Measurements from ENCODE around the gene TPGS1. TPM values are rescaled to one million over a fixed set of nuclear protein-coding genes. Genes with fewer than 3 reads are reported as not detected.

TPGS1 gene
- total and polyA plus RNA-seq, 5 donors, result 10.9 to 21.3 (median 15.0) TPM

DNA sequence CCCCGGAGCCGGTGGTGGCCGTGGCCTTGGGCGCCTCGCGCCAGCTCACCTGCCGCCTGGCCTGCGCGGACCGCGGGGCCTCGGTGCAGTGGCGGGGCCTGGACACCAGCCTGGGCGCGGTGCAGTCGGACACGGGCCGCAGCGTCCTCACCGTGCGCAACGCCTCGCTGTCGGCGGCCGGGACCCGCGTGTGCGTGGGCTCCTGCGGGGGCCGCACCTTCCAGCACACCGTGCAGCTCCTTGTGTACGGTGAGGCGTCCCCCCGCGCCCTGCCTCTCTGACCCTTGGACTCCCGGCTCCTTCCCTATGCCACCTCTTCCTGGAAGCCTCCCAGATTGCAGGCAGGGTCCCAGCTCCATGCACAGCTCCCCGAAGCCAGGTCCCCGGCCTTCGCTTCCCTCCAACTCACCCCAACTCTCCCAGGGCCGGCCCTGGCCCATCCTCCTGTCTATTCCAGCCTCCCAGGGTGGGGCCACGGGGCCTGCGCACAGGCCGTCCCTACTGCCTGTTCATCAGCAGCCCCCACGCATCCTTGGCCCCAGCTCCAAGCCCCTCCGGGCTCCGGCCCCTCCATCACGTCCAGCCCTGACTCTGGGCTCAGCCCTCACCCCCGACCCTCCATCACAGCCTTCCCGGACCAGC, 9.3 kb upstream of the TPGS1 start:
- no peaks in the 10 kb centered on the region for H3K27me3 ChIP-seq (ENCODE audit: control insufficient read depth, insufficient read depth)
- ATAC-seq, result no peak
- intact Hi-C loops (cut with DNase I), result no loop called here

DNA sequence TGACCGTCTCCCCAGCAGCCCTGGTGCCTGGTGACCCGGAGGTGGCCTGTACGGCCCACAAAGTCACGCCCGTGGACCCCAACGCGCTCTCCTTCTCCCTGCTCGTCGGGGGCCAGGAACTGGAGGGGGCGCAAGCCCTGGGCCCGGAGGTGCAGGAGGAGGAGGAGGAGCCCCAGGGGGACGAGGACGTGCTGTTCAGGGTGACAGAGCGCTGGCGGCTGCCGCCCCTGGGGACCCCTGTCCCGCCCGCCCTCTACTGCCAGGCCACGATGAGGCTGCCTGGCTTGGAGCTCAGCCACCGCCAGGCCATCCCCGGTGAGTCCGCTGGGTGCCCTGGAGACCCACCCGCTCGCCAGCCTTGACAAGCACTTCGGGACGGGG, 8.8 kb upstream of the TPGS1 start:
- 20% methylated on average over 26 of the region's 26 CpGs for WGBS
- Histone ChIP-seq H3K27ac (ENCODE audit: low read length) (no peak overlapping the region), H3K9me3 (ENCODE audit: control insufficient read depth, low read length) (no peaks in the 10 kb centered on the region), H3K4me3 (ENCODE audit: low read length) (no peak overlapping the region), H3K27me3 (ENCODE audit: control insufficient read depth, insufficient read depth) (no peaks in the 10 kb centered on the region), H3K4me1 (ENCODE audit: control insufficient read depth, insufficient read depth, low read length) (no peaks in the 10 kb centered on the region)
- peak in 2 of 3 donors; percentile 29 to 51 for DNase-seq
- ATAC-seq, result no peak
- intact Hi-C loops (cut with DNase I), result no loop called here

More for the DNA sequence above, 9.3 kb upstream of the TPGS1 start:
- DNase-seq, result peak in 2 of 3 donors; percentile 39 to 57
- Histone ChIP-seq H3K9me3 (ENCODE audit: control insufficient read depth, low read length) (no peaks in the 10 kb centered on the region), H3K27ac (ENCODE audit: low read length) (no peak overlapping the region), H3K4me1 (ENCODE audit: control insufficient read depth, insufficient read depth, low read length) (no peaks in the 10 kb centered on the region), H3K4me3 (ENCODE audit: low read length) (no peak overlapping the region)
- 6% methylated on average over 50 of the region's 50 CpGs for WGBS

GRCh38 chr19:498977-499623, 8.2 kb upstream of the TPGS1 start:
- intact Hi-C loops (cut with DNase I), result no loop called here
- DNase-seq (peak in 2 of 3 donors; percentile 25 to 43), ATAC-seq (no peak)
- Histone ChIP-seq H3K4me1 (ENCODE audit: control insufficient read depth, insufficient read depth, low read length) (no peaks in the 10 kb centered on the region), H3K27me3 (ENCODE audit: control insufficient read depth, insufficient read depth) (no peaks in the 10 kb centered on the region), H3K9me3 (ENCODE audit: control insufficient read depth, low read length) (no peaks in the 10 kb centered on the region), H3K4me3 (ENCODE audit: low read length) (no peak overlapping the region), H3K27ac (ENCODE audit: low read length) (no peak overlapping the region)
- 75% methylated on average over 31 of the region's 31 CpGs for WGBS

- 84% methylated on average over 17 of the region's 17 CpGs for WGBS
- Histone ChIP-seq H3K27me3 (ENCODE audit: control insufficient read depth, insufficient read depth) (no peaks in the 10 kb centered on the region), H3K4me3 (ENCODE audit: low read length) (no peak overlapping the region), H3K4me1 (ENCODE audit: control insufficient read depth, insufficient read depth, low read length) (no peaks in the 10 kb centered on the region), H3K9me3 (ENCODE audit: control insufficient read depth, low read length) (no peaks in the 10 kb centered on the region), H3K27ac (ENCODE audit: low read length) (no peak overlapping the region)
- DNase-seq (peak in 2 of 3 donors; percentile 37 to 54), ATAC-seq (no peak)
- intact Hi-C loops (cut with DNase I), result no loop called here
Observed at GRCh38 chr19:501646-502045, 5.7 kb upstream of the TPGS1 start.

DNA sequence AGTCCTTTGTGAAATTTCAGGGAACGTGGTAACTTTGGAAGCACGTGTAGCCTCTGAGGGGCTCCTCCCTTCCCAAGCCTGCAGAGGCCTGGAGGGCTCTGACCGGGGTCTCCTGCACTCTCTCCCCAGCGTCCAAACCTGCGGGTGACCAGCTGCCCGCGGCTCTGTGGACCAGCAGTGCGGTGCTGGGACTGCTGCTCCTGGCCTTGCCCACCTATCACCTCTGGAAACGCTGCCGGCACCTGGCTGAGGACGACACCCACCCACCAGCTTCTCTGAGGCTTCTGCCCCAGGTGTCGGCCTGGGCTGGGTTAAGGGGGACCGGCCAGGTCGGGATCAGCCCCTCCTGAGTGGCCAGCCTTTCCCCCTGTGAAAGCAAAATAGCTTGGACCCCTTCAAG, 2.7 kb upstream of the TPGS1 start:
- DNase-seq, result peak in 2 of 3 donors; percentile 46 to 58
- no peak overlapping the region for H3K4me3 ChIP-seq (ENCODE audit: low read length)
- intact Hi-C loops (cut with DNase I), result no loop called here
- no peaks in the 10 kb centered on the region for H3K27me3 ChIP-seq (ENCODE audit: control insufficient read depth, insufficient read depth)
- ATAC-seq, result no peak
- WGBS, result 89% methylated on average over 14 of the region's 14 CpGs
- no peak overlapping the region for H3K27ac ChIP-seq (ENCODE audit: low read length)
- H3K9me3 ChIP-seq (ENCODE audit: control insufficient read depth, low read length), result no peaks in the 10 kb centered on the region
- H3K4me1 ChIP-seq (ENCODE audit: control insufficient read depth, insufficient read depth, low read length), result no peaks in the 10 kb centered on the region

DNA sequence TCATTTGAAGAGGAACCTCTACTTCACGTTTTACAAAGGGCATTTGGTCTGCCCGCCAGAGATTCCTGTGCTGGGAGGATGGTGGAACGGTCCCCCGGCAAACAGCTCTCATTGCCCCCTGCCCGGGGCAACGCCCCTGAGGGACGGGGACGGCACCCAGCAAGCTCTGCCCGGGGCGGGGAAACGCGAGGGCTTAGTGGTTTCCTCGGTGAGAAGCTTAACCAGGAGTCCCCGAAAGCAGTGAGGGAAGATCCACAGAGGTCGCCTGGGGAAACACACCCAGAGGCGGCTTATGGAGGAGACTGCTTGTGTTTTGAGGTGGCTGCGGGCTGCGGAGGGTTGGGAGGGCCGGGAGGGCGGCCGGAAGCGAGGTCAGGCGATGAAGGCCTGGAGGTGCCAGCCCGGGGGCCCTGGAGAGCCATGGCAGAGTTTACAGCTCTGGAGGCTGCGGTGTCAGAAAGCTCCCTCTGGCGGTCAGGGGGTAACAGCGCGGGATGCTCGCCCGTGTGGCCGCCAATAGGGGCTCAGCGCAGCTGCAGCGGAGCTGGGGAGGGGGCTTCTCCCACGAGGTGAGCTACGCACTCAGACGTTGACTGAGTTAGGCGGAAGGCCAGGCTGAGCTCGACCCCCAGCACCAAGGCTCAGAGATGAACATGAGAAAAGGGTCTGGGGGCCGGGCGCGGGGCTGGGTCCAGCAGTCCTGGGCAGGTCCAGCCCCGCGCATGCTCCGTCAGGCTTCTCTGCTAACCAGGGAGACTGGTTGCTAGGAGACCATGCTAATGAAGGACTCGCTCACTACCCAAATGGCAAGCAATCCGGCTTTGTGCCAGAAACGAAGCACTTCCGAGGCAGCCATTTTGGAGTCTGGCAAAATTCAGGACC, 652 bp upstream of the TPGS1 start:
- H3K27me3 ChIP-seq (ENCODE audit: control insufficient read depth, insufficient read depth), result no peaks in the 10 kb centered on the region
- intact Hi-C loops (cut with DNase I), result no loop called here
- WGBS, result 4% methylated on average over 48 of the region's 48 CpGs
- peak overlapping the region; percentile 57 for H3K4me3 ChIP-seq (ENCODE audit: low read length)
- no peaks in the 10 kb centered on the region for H3K4me1 ChIP-seq (ENCODE audit: control insufficient read depth, insufficient read depth, low read length)
- DNase-seq (peak; percentile 98 to 99 (median 99)), ATAC-seq (peak; percentile 91 to 94)
- no peaks in the 10 kb centered on the region for H3K9me3 ChIP-seq (ENCODE audit: control insufficient read depth, low read length)
- peak overlapping the region; percentile 84 for H3K27ac ChIP-seq (ENCODE audit: low read length)

- H3K4me3 ChIP-seq (ENCODE audit: low read length), result peak overlapping the region; percentile 57
- H3K27me3 ChIP-seq (ENCODE audit: control insufficient read depth, insufficient read depth), result no peaks in the 10 kb centered on the region
- WGBS, result 61% methylated on average over 32 of the region's 32 CpGs
- DNase-seq (peak in 1 of 3 donors; percentile 50), ATAC-seq (no peak)
- intact Hi-C loops (cut with DNase I), result no loop called here
- no peak overlapping the region for H3K27ac ChIP-seq (ENCODE audit: low read length)
- H3K9me3 ChIP-seq (ENCODE audit: control insufficient read depth, low read length), result no peaks in the 10 kb centered on the region
- H3K4me1 ChIP-seq (ENCODE audit: control insufficient read depth, insufficient read depth, low read length), result no peaks in the 10 kb centered on the region
Observed at GRCh38 chr19:508204-509150, 1.2 kb downstream of the TPGS1 start.

DNA sequence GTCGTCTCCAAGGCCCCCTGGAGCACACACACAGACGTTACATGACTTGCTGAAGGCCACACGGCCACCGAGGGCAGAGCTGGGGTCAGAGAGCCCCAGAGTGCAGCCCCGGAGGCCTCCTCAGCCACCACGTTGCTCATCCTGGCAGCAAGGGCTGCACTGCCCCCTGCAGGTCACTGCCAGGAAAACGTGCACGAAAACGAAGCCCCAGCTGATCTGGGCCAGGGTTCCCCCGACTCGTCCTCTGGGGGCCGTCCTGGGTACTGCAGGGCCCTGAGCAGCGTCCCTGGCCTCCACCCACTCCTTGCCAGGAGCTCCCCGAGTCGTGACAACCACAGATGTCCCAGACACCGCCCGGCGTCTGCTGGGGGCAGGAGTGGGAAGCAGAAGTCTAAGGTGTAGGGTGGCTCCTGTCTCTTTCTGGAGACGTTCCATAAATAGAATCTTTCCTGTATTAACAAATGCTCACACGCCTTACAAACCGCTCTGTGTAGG, 3.4 kb downstream of the TPGS1 start:
- H3K4me3 ChIP-seq (ENCODE audit: low read length), result no peak overlapping the region
- no peaks in the 10 kb centered on the region for H3K9me3 ChIP-seq (ENCODE audit: control insufficient read depth, low read length)
- ATAC-seq (peak in 1 of 2 donors; percentile 10), DNase-seq (peak; percentile 84 to 90 (median 85))
- 23% methylated on average over 21 of the region's 21 CpGs for WGBS
- H3K27ac ChIP-seq (ENCODE audit: low read length), result peak overlapping the region; percentile 14
- H3K27me3 ChIP-seq (ENCODE audit: control insufficient read depth, insufficient read depth), result no peaks in the 10 kb centered on the region
- H3K4me1 ChIP-seq (ENCODE audit: control insufficient read depth, insufficient read depth, low read length), result no peaks in the 10 kb centered on the region
- intact Hi-C loops (cut with DNase I), result no loop called here

DNA sequence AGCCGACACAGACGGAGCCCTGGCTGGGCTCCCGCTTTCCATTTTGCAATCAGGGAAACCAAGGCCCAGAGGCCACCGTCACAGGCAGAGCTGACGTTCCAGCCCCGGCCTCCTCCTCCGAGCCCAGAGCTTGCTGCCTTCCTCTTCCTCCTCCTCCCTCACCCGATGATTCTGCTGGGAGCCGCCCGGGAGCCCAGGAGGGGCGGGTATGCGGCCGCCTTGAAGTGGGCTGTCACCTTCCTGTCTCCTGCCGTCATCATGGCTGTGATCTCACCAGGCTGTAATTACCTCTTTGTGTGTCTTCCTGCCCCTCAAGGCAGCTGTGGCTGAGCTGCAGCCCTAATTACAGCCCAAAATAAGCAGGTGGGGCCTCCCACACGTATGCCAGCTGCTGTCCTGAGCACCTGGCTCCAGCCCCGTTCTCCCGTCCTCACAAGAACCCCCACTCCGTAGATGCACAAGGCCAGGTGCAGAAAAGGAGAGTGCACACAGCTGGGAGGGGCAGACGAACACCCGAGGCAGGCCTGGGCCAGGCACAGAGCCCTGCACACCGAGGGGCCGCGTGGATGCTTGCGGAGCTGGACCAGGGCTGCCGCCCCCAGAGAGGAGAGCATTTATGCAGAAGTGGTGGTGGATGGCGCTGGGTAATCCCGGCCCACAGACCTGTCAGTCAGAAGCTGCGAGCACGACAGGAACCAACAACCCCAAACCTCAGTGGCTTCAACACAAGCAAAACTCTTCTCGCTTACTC, 4.0 kb downstream of the TPGS1 start:
- intact Hi-C loops (cut with DNase I), result no loop called here
- Histone ChIP-seq H3K4me1 (ENCODE audit: control insufficient read depth, insufficient read depth, low read length) (no peaks in the 10 kb centered on the region), H3K27me3 (ENCODE audit: control insufficient read depth, insufficient read depth) (no peaks in the 10 kb centered on the region), H3K27ac (ENCODE audit: low read length) (peak overlapping the region; percentile 14), H3K9me3 (ENCODE audit: control insufficient read depth, low read length) (no peaks in the 10 kb centered on the region), H3K4me3 (ENCODE audit: low read length) (no peak overlapping the region)
- WGBS, result 58% methylated on average over 30 of the region's 30 CpGs
- DNase-seq, result peak in 2 of 3 donors; percentile 72 to 75
- peak in 1 of 2 donors; percentile 9 for ATAC-seq
